GM23338 (cell line): ENCODE data around the gene GLP1R. TPM values are rescaled to one million over a fixed set of nuclear protein-coding genes. Genes with fewer than 3 reads are reported as not detected.

Source experiments
- ATAC-seq: fragments of 200-7000 bp; cut with Tn5 transposase; 3 replicates; pipeline ENCODE4 v1.9.1; 2020
- DNase-seq: peaks from one replicate; pipeline ENCODE4 v3.0.0-alpha.2; 2015; ENCODE audit warnings: low spot score
- H2AFZ ChIP-seq: fragments of 200-600 bp; sonication (generic); 2 replicates; pipeline ENCODE4 v1.8.0; 2016; ENCODE audit warnings: antibody characterized with exemption, mild to moderate bottlenecking, moderate library complexity
- H3F3A ChIP-seq: fragments of 200-600 bp; sonication (generic); replicated peaks from 2 replicates; pipeline ENCODE4 v1.8.0; 2017; ENCODE audit warnings: antibody characterized with exemption, mixed run types, low read depth
- H3K27ac ChIP-seq: fragments of 200-600 bp; sonication (generic); 2 replicates; pipeline ENCODE4 v1.6.1; 2016; ENCODE audit warnings: low read depth
- H3K27me3 ChIP-seq: fragments of 200-600 bp; sonication (generic); 2 replicates; pipeline ENCODE4 v1.8.0; 2016; ENCODE audit warnings: mild to moderate bottlenecking, mixed run types, moderate library complexity; ENCODE audit not compliant: insufficient read depth
- H3K36me3 ChIP-seq: fragments of 200-600 bp; sonication (generic); 2 replicates; pipeline ENCODE4 v1.8.0; 2016; ENCODE audit warnings: mild to moderate bottlenecking; ENCODE audit not compliant: insufficient read depth
- H3K4me1 ChIP-seq: fragments of 200-600 bp; sonication (generic); 2 replicates; pipeline ENCODE4 v1.8.0; 2016; ENCODE audit warnings: mild to moderate bottlenecking, moderate library complexity; ENCODE audit not compliant: insufficient read depth
- H3K4me2 ChIP-seq: fragments of 200-600 bp; sonication (generic); 2 replicates; pipeline ENCODE4 v1.7.1; 2017; ENCODE audit warnings: mixed run types
- H3K4me3 ChIP-seq: fragments of 200-600 bp; sonication (generic); 2 replicates; pipeline ENCODE4 v1.6.1; 2016; ENCODE audit warnings: mixed run types
- H3K79me2 ChIP-seq: fragments of 200-600 bp; sonication (generic); replicated peaks from 2 replicates; pipeline ENCODE4 v1.8.0; 2017; ENCODE audit warnings: mild to moderate bottlenecking; ENCODE audit not compliant: insufficient read depth
- H3K9me2 ChIP-seq: fragments of 200-600 bp; sonication (generic); 2 replicates; pipeline ENCODE4 v1.8.0; 2017; ENCODE audit not compliant: insufficient read depth
- H4K20me1 ChIP-seq: fragments of 200-600 bp; sonication (generic); replicated peaks from 2 replicates; pipeline ENCODE4 v1.8.0; 2017; ENCODE audit warnings: mild to moderate bottlenecking; ENCODE audit not compliant: insufficient read depth
- H3K27ac Mint-ChIP-seq: 2 replicates; pipeline ENCODE4 v1.8.0; 2020; ENCODE audit warnings: inconsistent platforms, mild to moderate bottlenecking, moderate library complexity, mixed read lengths
- H3K27me3 Mint-ChIP-seq: 3 replicates; pipeline ENCODE4 v1.8.0; 2022; ENCODE audit warnings: low read depth, mild to moderate bottlenecking, moderate library complexity, mixed read lengths, inconsistent platforms; ENCODE audit not compliant: insufficient read depth, poor library complexity
- H3K36me3 Mint-ChIP-seq: 3 replicates; pipeline ENCODE4 v1.8.0; 2021; ENCODE audit warnings: low read depth, mild to moderate bottlenecking, inconsistent platforms, moderate library complexity, mixed read lengths
- H3K4me1 Mint-ChIP-seq: 3 replicates; pipeline ENCODE4 v1.8.0; 2020; ENCODE audit warnings: mild to moderate bottlenecking, inconsistent platforms, mixed read lengths
- H3K4me3 Mint-ChIP-seq: 3 replicates; pipeline ENCODE4 v1.8.0; 2021; ENCODE audit warnings: moderate library complexity, mild to moderate bottlenecking, inconsistent platforms, mixed read lengths
- H3K9me3 Mint-ChIP-seq: 3 replicates; pipeline ENCODE4 v1.8.0; 2020; ENCODE audit warnings: moderate library complexity, mild to moderate bottlenecking, inconsistent platforms, mixed read lengths
- CREB1 ChIP-seq: fragments of 250-450 bp; sonication (Bioruptor Pico); IDR thresholded peaks from 2 replicates; pipeline ENCODE4 v1.5.0; 2020; ENCODE audit warnings: low read depth, mild to moderate bottlenecking, moderate library complexity
- CTCF ChIP-seq, 2 experiments: fragments of 200-600 bp in 1 of 2; sonication (generic) in 1 of 2; conservative IDR thresholded peaks; 2 replicates each; pipeline versions ENCODE4 v1.5.1 to v1.6.1; 2016 to 2017; ENCODE audit warnings: antibody characterized with exemption in 2 of 2, low read depth in 2 of 2, mild to moderate bottlenecking in 2 of 2, moderate library complexity in 1 of 2
- EZH2 ChIP-seq: fragments of 200-600 bp; sonication (generic); IDR thresholded peaks from one replicate; pipeline ENCODE4 v1.8.0; 2017; ENCODE audit warnings: antibody characterized with exemption, mild to moderate bottlenecking, low read depth; ENCODE audit not compliant: unreplicated experiment
- EZH2phosphoT487 ChIP-seq: fragments of 200-600 bp; sonication (generic); IDR thresholded peaks from one replicate; pipeline ENCODE4 v1.8.1; 2018; ENCODE audit warnings: antibody characterized with exemption; ENCODE audit not compliant: unreplicated experiment
- JUNB ChIP-seq: IDR thresholded peaks from one replicate; pipeline ENCODE4 v1.6.1; 2016; ENCODE audit warnings: antibody characterized with exemption; ENCODE audit not compliant: unreplicated experiment
- POLR2AphosphoS5 ChIP-seq: IDR thresholded peaks from 2 replicates; pipeline ENCODE4 v1.6.1; 2016; ENCODE audit warnings: antibody characterized with exemption, low read depth
- REST ChIP-seq: IDR thresholded peaks from one replicate; pipeline ENCODE4 v1.6.1; 2018; ENCODE audit warnings: antibody characterized with exemption; ENCODE audit not compliant: unreplicated experiment
- STAT1 ChIP-seq: IDR thresholded peaks from one replicate; pipeline ENCODE4 v1.6.1; 2016; ENCODE audit warnings: antibody characterized with exemption; ENCODE audit not compliant: unreplicated experiment
- ZNF114 ChIP-seq: fragments of 250-450 bp; sonication (Bioruptor Pico); IDR thresholded peaks from 2 replicates; pipeline ENCODE4 v1.5.0; 2020; ENCODE audit warnings: mild to moderate bottlenecking, moderate library complexity
- ZNF462 ChIP-seq: fragments of 250-450 bp; sonication (Bioruptor Pico); IDR thresholded peaks from 2 replicates; pipeline ENCODE4 v1.5.0; 2020; ENCODE audit warnings: mild to moderate bottlenecking, moderate library complexity
- polyA plus RNA-seq: library from polyadenylated mRNA; unstranded; fragments of >200 nt; fragmentation: Nextera tagmentation; extraction: Ambion mirVana; gene quantifications from 2 replicates; pipeline ENCODE4 v1.2.1, GENCODE V29; 2016
- total RNA-seq: library from RNA; depleted of rRNA; stranded (reverse); fragments of >200 nt; shearing (Covaris generic); gene quantifications from 2 replicates; pipeline ENCODE4 v1.2.3, GENCODE V29; 2014

Gene GLP1R
- total and polyA plus RNA-seq, 2 experiments from 2014 or later, result 0.42 to 3.7 TPM

- no peak for TF ChIP-seq EZH2phosphoT487
- TF ChIP-seq REST, result no peak
- TF ChIP-seq JUNB, result no peak
Measured at GRCh38 chr6:39041072-39041471, 7.5 kb upstream of the GLP1R start (continued).

- H3K4me3 ChIP-seq, result no peak overlapping the region
Measured at GRCh38 chr6:39043776-39044175, 4.8 kb upstream of the GLP1R start.

More at GRCh38 chr6:39043776-39044175, 4.8 kb upstream of the GLP1R start:
- H4K20me1 ChIP-seq, result no peaks in the 10 kb centered on the region
- no peak overlapping the region for H3K4me3 Mint-ChIP-seq
- peaks cover 9% of the 10 kb centered on the region; the same call in 1 of the 2 replicates for H3K9me2 ChIP-seq
- no peak for ATAC-seq
- no peaks in the 10 kb centered on the region for H3K9me3 Mint-ChIP-seq
- H3K4me1 Mint-ChIP-seq, result no peaks in the 10 kb centered on the region; the same call in 2 of the 3 replicates
- H3K27me3 Mint-ChIP-seq, result peaks cover 27% of the 10 kb centered on the region
- no peak overlapping the region for H3K4me2 ChIP-seq
- H3K36me3 ChIP-seq, result no peaks in the 10 kb centered on the region
- no peaks in the 10 kb centered on the region for H3K79me2 ChIP-seq
- no peak overlapping the region for H2AFZ ChIP-seq
- TF ChIP-seq EZH2, result no peak
- no peak for TF ChIP-seq EZH2phosphoT487
- TF ChIP-seq ZNF114 (CRISPR knock-in tag), result no peak
- TF ChIP-seq CREB1, result no peak
- no peak for TF ChIP-seq STAT1
- TF ChIP-seq JUNB, result no peak
- TF ChIP-seq CTCF (conservative IDR thresholded peaks at IDR 0.05; ENCODE audit: low read depth in 2 of 2), result no peak
- no peak for TF ChIP-seq REST
- no peak for TF ChIP-seq POLR2AphosphoS5
- TF ChIP-seq ZNF462 (CRISPR knock-in tag), result no peak
- H3F3A ChIP-seq, result no peaks in the 10 kb centered on the region
- H3K27ac Mint-ChIP-seq, result no peak overlapping the region
- H3K27ac ChIP-seq, result no peak overlapping the region
- H3K27me3 ChIP-seq, result peaks cover 22% of the 10 kb centered on the region
- H3K4me1 ChIP-seq, result peaks cover 6% of the 10 kb centered on the region; the same call in 1 of the 2 replicates
- DNase-seq, result no peak
- H3K36me3 Mint-ChIP-seq, result no peaks in the 10 kb centered on the region
